HCT116 (cell line): ENCODE measurements around the gene DLG2. TPM values are rescaled to one million over a fixed set of nuclear protein-coding genes. Genes with fewer than 3 reads are reported as not detected.

Experiments used
- ATAC-seq: fragments of 200-7000 bp; cut with Tn5 transposase; 2 replicates; pipeline ENCODE4 v1.9.1; 2020; ENCODE audit warnings: mild to moderate bottlenecking, moderate library complexity
- BruUV-seq: library from RNA; stranded (reverse); fragments of 400-500 nt; replicated peaks from 2 replicates; lab custom pipeline; 2021; lab: Mats Ljungman, UMichigan
- CTCF ChIA-PET: fragments of 300-600 bp; sonication (Branson Sonifier 250); formaldehyde crosslinking; loops from one replicate; lab custom pipeline; 2021; ENCODE audit warnings: antibody characterized with exemption; lab: Charles Lee
- POLR2A ChIA-PET: fragments of 300-600, 350-600 bp; sonication (Branson Sonifier 250); formaldehyde crosslinking; loops from one replicate; lab custom pipeline; 2021; ENCODE audit warnings: antibody characterized with exemption; lab: Charles Lee
- RAD21 ChIA-PET, 2 experiments: fragments of 300-600 bp; sonication (Branson Sonifier 250); formaldehyde crosslinking; loops; one replicate each; lab custom pipeline; 2023; ENCODE audit warnings: low total read pairs in 2 of 2; ENCODE audit not compliant: uncharacterized antibody in 2 of 2, unreplicated experiment in 2 of 2, low non-redundant PET in 1 of 2; lab: Charles Lee
- DNase-seq: peaks from one replicate; pipeline ENCODE4 v3.0.0-alpha.2; 2010; ENCODE audit warnings: low read depth, low spot score
- H2AFZ ChIP-seq: fragments of 200-600 bp; shearing (Covaris generic), sonication (generic); 2 replicates; pipeline ENCODE4 v1.6.1; 2017; ENCODE audit warnings: low read depth, mixed run types, mixed read lengths, antibody characterized with exemption, low read length; ENCODE audit not compliant: poor library complexity, severe bottlenecking
- H3K27ac ChIP-seq: 2 replicates; pipeline ENCODE4 v1.5.1; 2012; ENCODE audit warnings: low read depth, low read length
- H3K27me3 ChIP-seq: fragments of 200-600 bp; sonication (generic); 2 replicates; pipeline ENCODE4 v1.6.1; 2016; ENCODE audit warnings: mixed run types, low read length, mixed read lengths; ENCODE audit not compliant: insufficient read depth
- H3K36me3 ChIP-seq, 2 experiments: fragments of 200-500 bp in 1 of 2; fragments of 200-600 bp in 1 of 2; sonication (Bioruptor generic) in 1 of 2; sonication (generic) in 1 of 2; 2 replicates each; pipeline versions ENCODE4 v1.5.1 to v1.6.1; 2014 to 2016; ENCODE audit warnings: low read length in 2 of 2, inconsistent platforms in 1 of 2, mixed read lengths in 1 of 2, mixed run types in 1 of 2; ENCODE audit not compliant: insufficient read depth in 2 of 2, control insufficient read depth in 1 of 2
- H3K4me1 ChIP-seq, 2 experiments: fragments of 200-600 bp in 1 of 2; sonication (generic) in 1 of 2; 2 replicates each; pipeline versions ENCODE4 v1.5.1 to v1.6.1; 2012 to 2017; ENCODE audit warnings: low read length in 2 of 2, inconsistent platforms in 1 of 2, mild to moderate bottlenecking in 1 of 2, mixed read lengths in 1 of 2, mixed run types in 1 of 2, moderate library complexity in 1 of 2; ENCODE audit not compliant: insufficient read depth in 2 of 2, control insufficient read depth in 1 of 2
- H3K4me2 ChIP-seq: fragments of 200-600 bp; sonication (generic); 2 replicates; pipeline ENCODE4 v1.6.1; 2017; ENCODE audit warnings: mixed run types, low read length, mixed read lengths
- H3K4me3 ChIP-seq, 2 experiments: fragments of 200-600 bp in 1 of 2; sonication (generic) in 1 of 2; replicated peaks in 1 of 2; 2 replicates each; pipeline ENCODE4 v1.5.1; 2011 to 2016; ENCODE audit warnings: low read length in 2 of 2, control low read depth in 1 of 2, low read depth in 1 of 2, mild to moderate bottlenecking in 1 of 2, mixed read lengths in 1 of 2, mixed run types in 1 of 2
- H3K79me2 ChIP-seq: fragments of 200-600 bp; sonication (generic); 2 replicates; pipeline ENCODE4 v1.6.1; 2017; ENCODE audit warnings: mild to moderate bottlenecking, mixed run types, low read length, moderate library complexity, mixed read lengths; ENCODE audit not compliant: insufficient read depth
- H3K9ac ChIP-seq: fragments of 200-600 bp; sonication (generic); 2 replicates; pipeline ENCODE4 v1.6.1; 2016; ENCODE audit warnings: low read length, mixed read lengths
- H3K9me2 ChIP-seq: fragments of 200-600 bp; sonication (generic), shearing (Covaris generic); 2 replicates; pipeline ENCODE4 v1.6.1; 2017; ENCODE audit warnings: mixed run types, mild to moderate bottlenecking, moderate library complexity; ENCODE audit not compliant: insufficient read depth
- H3K9me3 ChIP-seq, 2 experiments: fragments of 200-500 bp in 1 of 2; fragments of 200-600 bp in 1 of 2; sonication (Bioruptor generic) in 1 of 2; sonication (generic) in 1 of 2; 2 replicates each; pipeline ENCODE4 v1.6.1; 2014 to 2017; ENCODE audit warnings: low read length in 2 of 2, mixed read lengths in 2 of 2, inconsistent platforms in 1 of 2, low read depth in 1 of 2, mild to moderate bottlenecking in 1 of 2, mixed run types in 1 of 2, moderate library complexity in 1 of 2; ENCODE audit not compliant: control insufficient read depth in 1 of 2, insufficient read depth in 1 of 2
- H4K20me1 ChIP-seq: fragments of 200-600 bp; sonication (generic), shearing (Covaris generic); 2 replicates; pipeline ENCODE4 v1.6.1; 2017; ENCODE audit warnings: mixed run types, mild to moderate bottlenecking, moderate library complexity; ENCODE audit not compliant: insufficient read depth
- CTCF ChIP-seq, 3 experiments: fragments of 200-600 bp in 1 of 3; sonication (generic) in 1 of 3; IDR thresholded peaks in 2 of 3; conservative IDR thresholded peaks in 1 of 3; 2 replicates each; pipeline ENCODE4 v1.5.1; 2012 to 2017; ENCODE audit warnings: low read depth in 2 of 3, low read length in 2 of 3, antibody characterized with exemption in 1 of 3, borderline replicate concordance in 1 of 3, control low read depth in 1 of 3, mild to moderate bottlenecking in 1 of 3, mixed read lengths in 1 of 3, mixed run types in 1 of 3, moderate library complexity in 1 of 3; ENCODE audit not compliant: insufficient read depth in 1 of 3
- EZH2 ChIP-seq: fragments of 200-600 bp; sonication (generic); IDR thresholded peaks from 2 replicates; pipeline ENCODE4 v1.6.1; 2017; ENCODE audit warnings: antibody characterized with exemption, mixed run types
- EZH2phosphoT487 ChIP-seq: fragments of 200-600 bp; IDR thresholded peaks from 2 replicates; pipeline ENCODE4 v1.6.1; 2018; ENCODE audit warnings: antibody characterized with exemption, borderline replicate concordance
- JUND ChIP-seq: IDR thresholded peaks from 2 replicates; pipeline ENCODE4 v1.6.1; 2012
- MAX ChIP-seq: IDR thresholded peaks from 2 replicates; pipeline ENCODE4 v1.6.1; 2012
- POLR2AphosphoS5 ChIP-seq: IDR thresholded peaks from 2 replicates; pipeline ENCODE4 v1.6.1; 2011; ENCODE audit warnings: mild to moderate bottlenecking, low read depth, low read length, moderate library complexity
- RAD21 ChIP-seq: IDR thresholded peaks from 2 replicates; pipeline ENCODE4 v1.6.1; 2012; ENCODE audit warnings: low read depth, mild to moderate bottlenecking
- REST ChIP-seq: IDR thresholded peaks from 2 replicates; pipeline ENCODE4 v1.6.1; 2012; ENCODE audit warnings: low read depth
- SP1 ChIP-seq: IDR thresholded peaks from 2 replicates; pipeline ENCODE4 v1.6.1; 2012; ENCODE audit warnings: low read depth
- SRF ChIP-seq: IDR thresholded peaks from 2 replicates; pipeline ENCODE4 v1.6.1; 2012; ENCODE audit warnings: low read depth
- TCF7L2 ChIP-seq: IDR thresholded peaks from 2 replicates; pipeline ENCODE4 v1.7.0; 2011; ENCODE audit warnings: borderline replicate concordance, inconsistent platforms; ENCODE audit not compliant: insufficient read depth, insufficient read length; ENCODE audit errors: extremely low read depth
- YY1 ChIP-seq: IDR thresholded peaks from 2 replicates; pipeline ENCODE4 v1.6.1; 2011; ENCODE audit warnings: low read length, low read depth, moderate library complexity, mild to moderate bottlenecking; ENCODE audit not compliant: insufficient replicate concordance; ENCODE audit errors: extremely low read depth
- intact Hi-C: fragments of 100-400 bp; cut with micrococcal nuclease; formaldehyde crosslinking; loops from 2 replicates; pipeline ENCODE4 v1.10.0; 2022
- total RNA-seq: library from RNA; stranded (reverse); gene quantifications from one replicate; pipeline ENCODE4 v1.2.1, GENCODE V29; 2021; ENCODE audit not compliant: unreplicated experiment
- TF ChIP-seq, protein P1 (sequence below): IDR thresholded peaks from 2 replicates; pipeline ENCODE4 v1.6.1; 2011; ENCODE audit warnings: mild to moderate bottlenecking, low read length, moderate library complexity; ENCODE audit not compliant: insufficient replicate concordance; ENCODE audit errors: extremely low read depth

Gene DLG2
- total RNA-seq, 1 experiment from 2014 or later = 2.4 TPM

- no peak for TF ChIP-seq CTCF (IDR thresholded peaks at IDR 0.05 in 2 of 3, conservative IDR thresholded peaks at IDR 0.05 in 1 of 3; ENCODE audit: borderline replicate concordance in 1 of 3, insufficient read depth in 1 of 3, low read depth in 2 of 3, low read length in 2 of 3)
- TF ChIP-seq EZH2 = no peak
- TF ChIP-seq EZH2phosphoT487 = no peak
Measured at GRCh38 chr11:84398017-84398626, 1229.0 kb downstream of the DLG2 start (continued).

DNA sequence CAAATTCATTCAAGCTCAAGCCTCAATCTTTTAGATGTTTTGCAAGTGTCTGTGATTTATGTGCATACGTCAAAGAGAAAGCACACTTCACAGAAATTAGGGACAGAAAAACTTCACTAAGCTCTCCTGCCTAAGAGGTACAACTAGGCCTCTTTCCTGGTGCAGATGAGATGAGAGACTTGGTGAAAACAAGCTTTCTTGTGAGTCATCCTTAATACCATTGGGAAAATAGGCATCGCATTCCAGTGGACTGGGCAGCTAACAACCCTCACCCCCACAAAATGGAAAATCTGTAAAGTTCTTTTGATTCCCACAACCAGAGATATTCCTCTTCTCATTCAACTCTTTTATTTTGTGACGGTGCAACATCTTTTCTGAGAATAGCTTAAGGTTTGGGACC, 1230.6 kb downstream of the DLG2 start:
- H3K9ac ChIP-seq = no peak overlapping the region
- intact Hi-C loops = no loop called here
- no peak for DNase-seq
- H2AFZ ChIP-seq = no peak overlapping the region
- RAD21 ChIA-PET = no interaction called here
- H3K9me2 ChIP-seq = no peaks in the 10 kb centered on the region
- no peaks in the 10 kb centered on the region for H3K27me3 ChIP-seq
- no peaks in the 10 kb centered on the region for H3K79me2 ChIP-seq
- H3K36me3 ChIP-seq = no peaks in the 10 kb centered on the region
- no peaks in the 10 kb centered on the region for H4K20me1 ChIP-seq
- CTCF ChIA-PET = no interaction called here
- no peak overlapping the region for H3K27ac ChIP-seq
- POLR2A ChIA-PET = no interaction called here
- BruUV-seq = no TSS peak
- H3K4me2 ChIP-seq = no peak overlapping the region
- H3K4me3 ChIP-seq = no peak overlapping the region
- no peaks in the 10 kb centered on the region for H3K9me3 ChIP-seq
- no peak for ATAC-seq
- no peaks in the 10 kb centered on the region for H3K4me1 ChIP-seq
- TF ChIP-seq MAX (no peak), YY1 (no peak), SRF (no peak), SP1 (no peak), EZH2phosphoT487 (no peak), CTCF (IDR thresholded peaks at IDR 0.05 in 2 of 3, conservative IDR thresholded peaks at IDR 0.05 in 1 of 3; ENCODE audit: borderline replicate concordance in 1 of 3, insufficient read depth in 1 of 3, low read depth in 2 of 3, low read length in 2 of 3) (no peak), JUND (no peak), REST (no peak), TCF7L2 (no peak), RAD21 (no peak), POLR2AphosphoS5 (no peak)
- TF ChIP-seq, protein P1, sequence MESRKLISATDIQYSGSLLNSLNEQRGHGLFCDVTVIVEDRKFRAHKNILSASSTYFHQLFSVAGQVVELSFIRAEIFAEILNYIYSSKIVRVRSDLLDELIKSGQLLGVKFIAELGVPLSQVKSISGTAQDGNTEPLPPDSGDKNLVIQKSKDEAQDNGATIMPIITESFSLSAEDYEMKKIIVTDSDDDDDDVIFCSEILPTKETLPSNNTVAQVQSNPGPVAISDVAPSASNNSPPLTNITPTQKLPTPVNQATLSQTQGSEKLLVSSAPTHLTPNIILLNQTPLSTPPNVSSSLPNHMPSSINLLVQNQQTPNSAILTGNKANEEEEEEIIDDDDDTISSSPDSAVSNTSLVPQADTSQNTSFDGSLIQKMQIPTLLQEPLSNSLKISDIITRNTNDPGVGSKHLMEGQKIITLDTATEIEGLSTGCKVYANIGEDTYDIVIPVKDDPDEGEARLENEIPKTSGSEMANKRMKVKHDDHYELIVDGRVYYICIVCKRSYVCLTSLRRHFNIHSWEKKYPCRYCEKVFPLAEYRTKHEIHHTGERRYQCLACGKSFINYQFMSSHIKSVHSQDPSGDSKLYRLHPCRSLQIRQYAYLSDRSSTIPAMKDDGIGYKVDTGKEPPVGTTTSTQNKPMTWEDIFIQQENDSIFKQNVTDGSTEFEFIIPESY = no peak
